Nephron progenitor cell (in vitro differentiated cells): Measurements from ENCODE around the gene AFG3L2.

Experiments
- DNase-seq: peaks from one replicate; pipeline ENCODE4 v3.0.0; 2021
- H3K27ac Mint-ChIP-seq: 2 replicates; pipeline ENCODE4 v1.8.0; 2021; ENCODE audit warnings: mild to moderate bottlenecking, moderate library complexity, mixed read lengths
- H3K27me3 Mint-ChIP-seq: 2 replicates; pipeline ENCODE4 v1.8.0; 2021; ENCODE audit warnings: mild to moderate bottlenecking, low read depth, mixed read lengths; ENCODE audit not compliant: poor library complexity
- H3K36me3 Mint-ChIP-seq: 2 replicates; pipeline ENCODE4 v1.8.0; 2021; ENCODE audit warnings: low read depth, mixed read lengths
- H3K4me1 Mint-ChIP-seq: 2 replicates; pipeline ENCODE4 v1.8.0; 2021; ENCODE audit warnings: mixed read lengths
- H3K4me3 Mint-ChIP-seq: 2 replicates; pipeline ENCODE4 v1.8.0; 2021; ENCODE audit warnings: mild to moderate bottlenecking, moderate library complexity, mixed read lengths
- H3K9me3 Mint-ChIP-seq: 2 replicates; pipeline ENCODE4 v1.8.0; 2021; ENCODE audit warnings: mild to moderate bottlenecking, moderate library complexity, mixed read lengths
- TF ChIP-seq, protein P1 (sequence below): fragments of 200-600 bp; sonication (generic); IDR thresholded peaks from 2 replicates; pipeline ENCODE4 v1.5.0; 2021; ENCODE audit warnings: antibody characterized with exemption

Gene AFG3L2

DNA sequence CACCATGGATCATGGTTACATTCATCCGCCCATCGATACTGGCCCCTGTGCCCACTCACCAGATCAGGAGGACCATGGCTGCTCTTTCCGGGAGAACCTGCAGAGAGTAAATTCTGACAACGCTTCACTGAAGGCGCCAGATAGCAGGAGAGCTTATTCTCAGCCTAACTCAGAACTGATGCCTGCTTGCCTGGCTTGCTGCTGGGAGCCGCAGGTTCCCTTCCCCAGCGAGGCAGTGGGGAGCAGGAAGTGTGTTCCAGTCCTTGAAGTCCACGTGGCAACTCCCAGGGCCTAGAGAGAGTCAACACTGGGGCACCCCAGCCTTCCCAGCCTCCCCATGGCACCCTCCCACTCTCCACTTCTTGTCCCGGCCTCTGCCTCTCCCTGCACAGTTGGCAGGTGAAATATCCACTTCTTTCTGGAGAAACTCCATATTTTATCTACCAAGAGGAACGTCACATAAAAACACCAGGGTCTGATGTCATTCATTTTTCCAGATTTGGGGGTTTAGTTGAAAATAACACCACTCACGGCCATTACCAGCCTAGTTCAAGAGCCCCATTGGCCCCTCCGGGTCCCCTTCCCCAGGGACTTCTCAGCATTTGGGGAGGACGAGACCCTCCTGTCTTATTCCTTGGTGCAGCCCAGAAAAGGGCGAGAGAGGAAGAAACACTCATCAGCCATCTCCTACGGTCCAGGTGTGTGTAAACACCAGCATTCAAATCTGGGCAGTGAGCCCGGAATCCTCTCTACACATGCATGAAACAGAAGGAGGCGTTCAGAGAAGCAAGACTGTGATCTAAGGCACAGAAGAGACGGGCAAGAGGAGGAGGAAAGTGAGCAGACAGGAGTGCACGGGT lies 72.4 kb downstream of the AFG3L2 start:
- Mint-ChIP-seq H3K4me3 (no peak overlapping the region), H3K9me3 (peaks cover 3% of the 10 kb centered on the region), H3K27ac (no peak overlapping the region), H3K27me3 (peaks cover 48% of the 10 kb centered on the region), H3K36me3 (peaks cover 3% of the 10 kb centered on the region), H3K4me1 (peaks cover 42% of the 10 kb centered on the region)
- DNase-seq: no peak
- TF ChIP-seq, protein P1, sequence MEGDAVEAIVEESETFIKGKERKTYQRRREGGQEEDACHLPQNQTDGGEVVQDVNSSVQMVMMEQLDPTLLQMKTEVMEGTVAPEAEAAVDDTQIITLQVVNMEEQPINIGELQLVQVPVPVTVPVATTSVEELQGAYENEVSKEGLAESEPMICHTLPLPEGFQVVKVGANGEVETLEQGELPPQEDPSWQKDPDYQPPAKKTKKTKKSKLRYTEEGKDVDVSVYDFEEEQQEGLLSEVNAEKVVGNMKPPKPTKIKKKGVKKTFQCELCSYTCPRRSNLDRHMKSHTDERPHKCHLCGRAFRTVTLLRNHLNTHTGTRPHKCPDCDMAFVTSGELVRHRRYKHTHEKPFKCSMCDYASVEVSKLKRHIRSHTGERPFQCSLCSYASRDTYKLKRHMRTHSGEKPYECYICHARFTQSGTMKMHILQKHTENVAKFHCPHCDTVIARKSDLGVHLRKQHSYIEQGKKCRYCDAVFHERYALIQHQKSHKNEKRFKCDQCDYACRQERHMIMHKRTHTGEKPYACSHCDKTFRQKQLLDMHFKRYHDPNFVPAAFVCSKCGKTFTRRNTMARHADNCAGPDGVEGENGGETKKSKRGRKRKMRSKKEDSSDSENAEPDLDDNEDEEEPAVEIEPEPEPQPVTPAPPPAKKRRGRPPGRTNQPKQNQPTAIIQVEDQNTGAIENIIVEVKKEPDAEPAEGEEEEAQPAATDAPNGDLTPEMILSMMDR: no peak

DNA sequence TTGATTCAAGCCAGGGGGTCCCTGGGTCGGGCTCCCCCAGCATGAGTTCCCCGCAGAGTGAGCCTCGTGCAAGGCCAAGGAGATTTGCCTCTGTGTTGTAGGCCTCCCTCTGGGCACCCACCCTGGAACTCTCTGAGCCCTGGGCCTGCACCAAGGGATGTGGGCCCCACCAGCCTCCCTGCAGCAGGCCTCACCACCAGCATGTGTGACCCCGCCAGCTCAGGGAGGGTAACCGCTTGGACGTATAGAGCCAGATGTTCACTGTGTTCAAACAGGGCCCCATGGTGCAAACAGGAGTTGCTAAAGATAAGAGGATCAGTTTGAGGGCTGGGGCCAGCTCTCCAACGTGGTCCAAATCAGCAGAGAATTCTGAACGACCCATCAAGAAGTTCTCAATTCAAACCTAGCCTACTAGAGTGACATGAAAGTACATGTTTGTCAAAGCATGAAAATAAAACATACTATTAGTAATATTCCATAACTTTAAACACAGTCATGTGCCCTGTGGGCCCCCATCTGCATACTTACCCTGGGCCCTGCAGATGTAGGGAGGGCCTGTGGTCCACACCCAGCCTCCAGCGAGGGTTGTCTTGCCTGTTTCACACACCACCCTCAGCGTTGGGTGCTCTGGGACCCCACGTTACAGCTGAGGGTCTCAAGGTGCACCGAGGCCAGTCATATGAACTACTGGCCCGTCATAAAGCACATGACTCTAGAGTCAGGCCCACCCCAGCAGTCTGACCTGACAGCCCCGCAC lies 74.5 kb downstream of the AFG3L2 start:
- H3K27me3 Mint-ChIP-seq: peaks cover 37% of the 10 kb centered on the region
- H3K27ac Mint-ChIP-seq: no peak overlapping the region
- TF ChIP-seq, protein P1: no peak
- peaks cover 38% of the 10 kb centered on the region for H3K4me1 Mint-ChIP-seq
- H3K9me3 Mint-ChIP-seq: peaks cover 6% of the 10 kb centered on the region
- no peaks in the 10 kb centered on the region for H3K36me3 Mint-ChIP-seq
- DNase-seq: no peak
- no peak overlapping the region for H3K4me3 Mint-ChIP-seq

DNA sequence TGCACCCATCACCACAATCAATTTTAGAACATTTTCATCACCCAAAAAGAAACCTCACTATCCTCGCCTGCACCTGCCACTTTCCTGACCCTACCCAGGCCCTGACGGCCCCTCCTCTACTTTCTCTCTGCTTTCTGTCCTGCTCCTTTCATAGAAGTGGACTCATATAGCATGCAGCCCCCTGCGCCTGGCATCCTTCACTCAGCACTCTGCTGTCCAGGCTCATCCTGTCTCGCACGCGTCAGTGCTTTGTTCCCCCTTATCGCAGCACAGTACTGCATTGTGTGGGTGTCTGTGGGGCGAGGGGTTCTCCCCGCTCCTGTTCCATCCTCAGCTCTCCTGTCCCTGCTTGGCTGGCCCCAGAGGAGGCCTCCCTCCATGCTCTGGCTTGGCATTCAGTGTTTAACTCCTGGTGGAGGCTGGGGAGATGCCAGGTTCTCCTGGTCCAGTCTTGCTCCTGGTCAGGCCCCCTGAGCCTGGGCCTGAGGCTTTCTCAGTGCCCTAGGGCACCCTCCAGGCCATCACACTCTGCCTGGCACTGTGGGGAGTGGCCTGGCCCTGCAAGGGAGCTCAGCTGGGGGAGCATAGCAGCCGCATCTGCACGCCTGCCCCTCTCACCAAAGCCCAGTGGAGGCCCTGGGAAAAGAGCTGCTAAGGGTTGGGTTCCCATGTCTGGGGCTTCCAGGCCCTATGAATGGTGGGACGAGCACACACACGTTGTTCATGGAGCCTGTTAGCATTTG lies 75.6 kb downstream of the AFG3L2 start:
- no peaks in the 10 kb centered on the region for H3K36me3 Mint-ChIP-seq
- no peak overlapping the region for H3K4me3 Mint-ChIP-seq
- DNase-seq: no peak
- H3K27ac Mint-ChIP-seq: no peak overlapping the region
- H3K27me3 Mint-ChIP-seq: peaks cover 26% of the 10 kb centered on the region
- peaks cover 31% of the 10 kb centered on the region for H3K4me1 Mint-ChIP-seq
- TF ChIP-seq, protein P1: no peak
- H3K9me3 Mint-ChIP-seq: peaks cover 12% of the 10 kb centered on the region

DNA sequence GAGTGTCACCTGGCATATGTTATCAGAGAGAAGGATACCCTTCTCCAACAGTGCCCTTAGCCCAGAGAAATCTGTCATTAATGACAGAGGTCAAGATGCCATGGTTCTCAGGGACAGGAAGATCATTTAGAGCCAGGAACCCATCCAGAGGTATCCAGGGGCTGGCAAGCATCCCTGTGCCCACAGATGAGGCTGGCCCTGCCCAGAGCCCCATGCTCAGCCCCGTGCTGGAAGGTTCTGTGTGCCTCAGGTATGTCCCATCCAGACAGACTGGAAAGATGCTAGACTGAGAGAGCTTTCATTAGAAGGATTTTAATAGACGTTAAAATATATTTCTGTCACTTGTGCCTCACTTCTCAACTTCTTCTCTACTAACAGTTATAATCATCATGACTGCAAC lies 77.2 kb downstream of the AFG3L2 start:
- no peak overlapping the region for H3K27ac Mint-ChIP-seq
- H3K27me3 Mint-ChIP-seq: peaks cover 12% of the 10 kb centered on the region
- no peak overlapping the region for H3K4me3 Mint-ChIP-seq
- no peak for DNase-seq
- TF ChIP-seq, protein P1: no peak
- no peaks in the 10 kb centered on the region for H3K36me3 Mint-ChIP-seq
- peaks cover 20% of the 10 kb centered on the region for H3K4me1 Mint-ChIP-seq
- H3K9me3 Mint-ChIP-seq: peaks cover 12% of the 10 kb centered on the region

DNA sequence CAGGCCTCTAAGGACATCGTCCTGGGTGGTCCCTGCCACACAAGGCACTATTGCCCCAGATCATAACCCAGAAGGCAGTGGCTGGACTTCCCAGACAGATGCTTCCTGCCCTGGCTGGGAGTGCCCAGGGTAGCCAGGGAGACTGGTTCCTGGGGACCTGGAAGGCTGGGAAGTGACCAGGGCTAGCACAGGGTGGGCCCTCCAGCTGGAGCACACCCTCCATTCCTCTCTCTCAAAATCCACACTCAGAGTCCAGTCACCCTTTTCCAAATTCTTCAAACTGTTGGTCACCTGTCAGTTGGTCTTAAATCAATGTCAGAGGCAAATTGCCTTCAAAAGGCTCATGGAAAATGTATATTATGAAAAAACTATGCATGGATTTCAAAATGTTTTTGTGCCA lies 80.6 kb downstream of the AFG3L2 start:
- no peak overlapping the region for H3K27ac Mint-ChIP-seq
- H3K4me3 Mint-ChIP-seq: no peak overlapping the region
- DNase-seq: no peak
- H3K9me3 Mint-ChIP-seq: peaks cover 12% of the 10 kb centered on the region
- H3K27me3 Mint-ChIP-seq: peaks cover 7% of the 10 kb centered on the region
- H3K36me3 Mint-ChIP-seq: no peaks in the 10 kb centered on the region
- TF ChIP-seq, protein P1: no peak
- peaks cover 21% of the 10 kb centered on the region for H3K4me1 Mint-ChIP-seq
